GM19351 (cell line): Measurements from ENCODE around the gene KCTD5.
"Not testable (repeated sequence)": the region's sequence is repeated elsewhere in the genome, so short reads cannot be mapped to it uniquely, and the experiment has no call there.

Experiments
- ATAC-seq: cut with Tn5 transposase; IDR thresholded peaks from one replicate; pipeline ENCODE4 v1.9.1; 2021; ENCODE audit warnings: mild to moderate bottlenecking, moderate library complexity; ENCODE audit not compliant: unreplicated experiment

KCTD5 gene

DNA sequence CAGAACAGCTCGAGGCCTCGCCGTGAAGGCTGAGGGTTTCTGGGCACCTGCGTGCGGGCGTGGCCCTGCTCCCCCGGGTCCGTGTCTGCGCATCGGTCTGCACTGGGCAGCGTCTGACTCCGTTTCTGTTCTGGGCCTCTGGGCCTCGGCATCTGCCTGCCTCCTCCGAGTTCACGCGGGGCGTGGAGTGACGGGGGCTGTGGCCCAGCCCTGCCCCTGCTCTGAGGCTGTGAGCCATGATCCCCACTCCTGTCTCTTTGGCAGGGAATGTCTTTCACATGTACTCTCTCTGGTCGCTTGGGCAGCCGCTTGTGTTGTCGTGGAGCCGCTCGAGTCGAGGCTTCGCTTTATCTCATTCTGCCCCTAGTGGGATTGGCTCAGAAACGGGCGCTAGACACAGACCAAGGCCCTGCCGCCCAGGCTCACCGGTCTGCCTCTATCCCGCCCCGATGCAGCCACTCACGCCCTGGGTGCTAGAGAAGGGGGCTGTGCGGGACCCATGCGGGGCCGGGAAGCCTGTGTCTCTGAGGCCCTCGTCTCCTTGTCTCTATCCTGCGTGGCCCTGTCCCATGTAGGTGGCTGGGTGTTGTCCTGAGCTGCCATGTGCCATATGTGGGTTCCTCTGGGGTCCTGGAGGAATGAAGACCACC, 14.4 kb downstream of the KCTD5 start:
- not testable (repeated sequence) for ATAC-seq

DNA sequence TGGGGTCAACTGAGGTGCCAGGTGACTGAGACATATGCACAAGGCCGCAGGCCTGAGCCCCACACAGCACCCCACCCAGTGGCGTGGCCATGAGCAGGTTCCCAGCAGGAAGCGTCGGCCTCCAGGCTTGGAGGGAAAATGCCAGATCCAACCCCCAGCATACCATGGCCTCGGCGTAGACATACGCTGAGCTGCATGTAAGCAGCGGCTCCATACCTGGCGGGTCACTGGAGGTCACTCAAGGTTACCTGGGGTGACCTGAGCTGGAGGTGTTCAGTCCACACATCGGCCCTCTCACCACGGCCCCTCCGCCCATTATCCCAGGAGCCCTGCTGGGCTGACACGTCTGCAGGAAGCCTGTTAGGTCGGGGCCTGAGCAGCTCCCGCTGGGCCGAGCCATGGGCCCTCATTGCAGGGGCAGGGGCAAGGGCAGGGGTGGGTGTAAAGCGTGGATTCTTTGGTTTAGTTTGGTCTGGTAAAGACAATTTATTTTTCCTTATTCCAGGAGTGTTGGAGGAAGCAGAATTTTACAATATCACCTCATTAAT, 15.2 kb downstream of the KCTD5 start:
- no peak for ATAC-seq

DNA sequence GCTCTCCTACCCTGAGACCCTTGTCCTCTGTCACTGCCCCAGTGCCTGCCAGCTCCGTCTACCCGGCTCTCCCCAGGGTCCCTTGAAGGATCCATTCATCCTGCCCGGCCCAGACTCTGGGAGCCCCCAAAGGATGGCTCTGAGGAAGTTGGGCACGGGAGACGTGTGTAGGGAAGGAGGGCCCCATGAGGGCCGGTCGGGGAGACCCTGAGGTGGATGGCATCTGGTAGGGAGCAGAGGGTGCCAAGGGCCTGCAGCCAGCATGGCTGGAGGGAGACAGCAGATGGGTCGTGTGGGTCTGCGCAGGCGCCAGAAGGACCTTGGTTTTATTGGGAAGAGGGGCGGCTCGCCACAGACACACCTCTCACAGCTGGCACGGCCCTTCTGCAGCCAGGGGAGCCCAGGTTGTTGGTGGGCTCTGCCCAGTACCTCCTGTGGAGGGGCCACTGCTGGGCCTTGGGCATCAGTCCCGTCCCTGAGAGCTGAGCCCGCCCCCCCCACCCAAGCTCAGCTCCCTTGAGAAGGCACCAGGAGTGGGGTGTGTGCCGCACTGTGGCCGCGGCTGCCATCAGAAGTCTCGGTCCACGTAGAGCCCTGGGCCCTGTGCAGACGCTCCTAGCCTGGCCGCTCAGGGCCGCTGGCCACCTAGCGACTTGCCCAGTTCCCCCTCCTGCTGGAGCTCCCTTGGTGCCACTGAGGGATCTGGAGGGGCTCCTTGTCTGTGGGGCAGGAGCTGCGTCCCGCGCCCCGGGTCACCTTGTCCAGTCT, 16.0 kb downstream of the KCTD5 start:
- no peak for ATAC-seq

DNA sequence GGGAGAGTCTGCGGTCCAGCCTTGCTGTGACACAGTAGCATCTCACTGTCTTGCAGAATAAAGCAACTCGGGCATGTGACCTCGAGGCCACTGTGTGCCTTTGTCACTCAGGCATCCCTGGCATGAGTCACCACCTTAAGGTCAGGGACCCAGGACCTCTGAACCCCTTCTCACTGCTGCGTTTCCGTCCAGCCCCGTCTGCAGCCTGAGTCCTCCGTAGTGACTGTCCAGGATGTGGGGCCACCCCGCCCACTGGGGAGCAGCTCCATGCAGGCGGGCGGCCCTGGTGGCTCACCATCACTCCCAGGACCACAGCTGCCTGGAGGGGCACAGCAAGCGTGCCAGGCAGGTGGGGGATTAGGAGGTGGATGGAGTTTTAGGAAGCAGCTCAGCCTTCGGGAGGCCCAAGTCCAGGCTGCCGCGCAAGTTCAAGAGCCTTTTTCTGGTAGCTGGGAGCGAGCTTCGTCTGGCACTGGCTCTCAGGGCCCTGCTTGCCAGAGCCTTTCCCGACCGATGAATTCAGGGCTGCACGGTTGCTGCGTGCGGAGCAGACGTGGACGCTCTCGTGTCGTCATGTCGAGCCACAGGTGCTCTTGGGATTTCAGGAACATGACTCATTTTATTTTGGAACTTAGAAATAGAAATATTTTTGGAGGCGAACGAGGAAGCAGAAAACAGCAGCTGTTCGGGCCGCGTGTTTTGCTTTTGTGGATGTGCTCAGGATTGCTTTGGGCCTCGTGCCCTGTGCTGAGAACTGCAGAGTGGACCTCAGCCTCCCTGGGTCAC, 16.8 kb downstream of the KCTD5 start:
- no peak for ATAC-seq

DNA sequence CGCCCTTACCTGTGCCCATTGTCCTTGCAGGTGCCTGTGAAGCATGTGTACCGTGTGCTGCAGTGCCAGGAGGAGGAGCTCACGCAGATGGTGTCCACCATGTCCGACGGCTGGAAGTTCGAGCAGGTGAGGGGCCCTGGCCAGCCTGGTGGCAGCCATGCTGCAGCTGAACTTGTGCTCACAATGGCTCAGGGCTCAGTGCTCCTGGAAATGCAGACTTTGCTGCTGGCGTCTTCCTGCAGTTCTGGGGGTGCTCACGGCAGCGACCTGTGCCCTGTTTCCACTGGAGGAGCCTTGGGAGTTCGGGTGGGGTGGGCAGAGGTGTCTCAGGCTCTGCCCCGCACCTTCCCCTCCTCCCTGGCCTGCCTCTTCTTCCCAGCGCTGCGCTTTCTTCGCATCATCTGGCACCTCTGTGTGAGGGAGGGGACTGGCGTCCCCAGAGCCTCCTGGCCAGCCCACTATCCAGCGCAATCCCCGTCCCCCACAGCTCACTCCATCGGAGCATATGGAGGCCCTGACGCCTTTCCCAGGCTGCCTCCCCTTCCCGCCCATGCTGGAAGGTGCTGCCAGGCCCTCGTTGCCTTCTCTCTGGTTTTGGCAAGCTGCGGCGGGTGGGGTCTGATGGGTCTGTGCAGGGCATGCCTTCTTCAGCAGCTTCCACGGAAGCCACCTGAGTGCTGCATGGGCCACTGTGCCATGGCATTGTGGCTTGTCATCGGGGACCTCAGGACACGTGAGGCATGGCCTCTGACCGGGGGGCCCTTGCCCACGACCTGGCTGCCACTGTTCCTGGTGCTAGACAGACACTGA, 17.7 kb downstream of the KCTD5 start:
- no peak for ATAC-seq

DNA sequence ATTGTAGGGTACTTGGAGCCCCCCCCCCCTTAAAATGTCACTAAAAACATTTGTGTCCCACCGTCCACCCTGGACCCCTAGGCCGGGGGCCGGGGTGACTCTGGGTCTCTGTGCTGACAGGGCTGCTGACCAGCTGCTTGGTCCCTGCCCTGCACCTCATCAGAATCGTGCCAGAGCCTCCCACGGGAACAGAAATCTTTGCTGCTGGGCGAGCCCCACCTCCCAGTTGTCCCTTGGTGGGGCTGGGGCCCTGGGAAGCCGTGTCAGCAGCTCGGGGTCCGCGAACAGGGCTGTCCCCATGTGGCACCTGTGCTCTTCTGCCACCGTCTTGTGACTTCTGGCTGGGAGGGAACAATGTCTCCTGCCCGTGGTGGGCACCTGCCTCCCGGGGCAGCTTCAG, 18.5 kb downstream of the KCTD5 start:
- ATAC-seq = no peak

DNA sequence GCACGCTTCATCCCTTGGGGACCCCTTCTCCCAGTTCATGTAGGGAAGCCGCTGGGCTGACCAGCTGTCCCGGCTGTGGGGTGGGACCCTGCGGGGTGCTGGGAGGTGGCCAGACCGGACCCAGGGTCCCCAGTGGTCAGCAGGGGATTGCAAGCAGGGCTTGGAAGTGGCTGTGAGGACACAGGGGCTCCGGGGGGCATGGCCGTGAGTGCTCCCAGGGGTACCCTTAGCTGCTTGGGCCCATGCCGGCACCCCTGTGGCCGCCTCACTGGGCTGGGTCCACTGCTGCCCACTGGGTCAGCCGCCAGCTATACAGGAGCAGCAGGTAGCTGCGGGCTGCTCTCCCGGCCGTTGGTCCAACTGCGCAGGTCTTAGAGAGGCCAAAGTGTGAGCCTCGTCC, 18.9 kb downstream of the KCTD5 start:
- no peak for ATAC-seq

DNA sequence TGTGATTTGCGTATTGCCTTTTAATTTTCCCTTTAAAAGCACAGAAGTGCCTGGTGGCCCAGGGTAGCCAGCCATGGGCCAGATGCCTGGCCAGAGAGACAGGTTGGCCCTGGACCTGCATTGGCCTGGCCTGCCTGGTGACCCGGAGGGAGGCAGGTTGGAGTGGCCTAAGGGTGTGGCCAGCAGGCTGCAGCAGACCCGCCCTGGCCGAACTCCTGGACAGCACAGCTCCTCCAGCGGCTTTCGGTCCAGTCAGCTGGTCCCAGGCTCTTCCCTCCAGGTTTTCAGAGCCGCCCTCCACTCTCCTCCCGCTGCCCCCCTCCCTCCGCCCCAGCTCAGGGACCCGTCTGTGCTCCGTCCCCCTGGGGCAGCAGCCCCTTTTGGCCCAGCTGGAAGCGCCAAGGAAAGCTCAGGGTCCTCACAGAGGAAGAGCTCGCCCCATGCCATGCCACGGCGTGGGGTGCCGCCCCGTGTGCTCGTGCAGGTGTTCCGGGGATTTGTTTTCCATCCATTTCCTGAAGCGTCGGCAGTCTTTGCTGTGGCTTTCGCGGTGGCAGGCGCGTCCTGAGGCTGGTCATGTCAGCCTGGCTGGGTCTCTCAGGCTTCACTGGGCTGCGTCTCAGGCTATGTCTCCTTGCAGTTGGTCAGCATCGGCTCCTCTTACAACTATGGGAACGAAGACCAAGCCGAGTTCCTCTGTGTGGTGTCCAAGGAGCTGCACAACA, 19.6 kb downstream of the KCTD5 start:
- ATAC-seq = no peak

DNA sequence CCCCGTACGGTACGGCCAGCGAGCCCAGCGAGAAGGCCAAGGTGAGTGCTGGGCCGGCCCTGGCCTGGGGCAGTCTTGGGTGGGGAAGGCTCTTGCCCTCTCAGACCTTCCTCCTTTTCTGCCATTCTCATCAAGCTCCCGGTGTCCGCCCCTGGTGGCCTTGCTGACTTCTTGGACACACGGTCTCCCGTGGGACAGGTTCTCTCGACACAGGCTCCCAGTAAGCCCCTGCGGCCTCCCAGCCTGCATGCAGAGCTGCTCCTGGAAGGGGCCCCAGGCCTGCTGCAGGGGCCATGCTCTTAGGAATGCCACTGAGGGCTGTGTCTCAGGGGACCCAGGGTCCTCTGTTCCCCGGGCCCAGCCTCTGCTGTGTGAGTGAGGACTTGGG, 20.1 kb downstream of the KCTD5 start:
- ATAC-seq = no peak

DNA sequence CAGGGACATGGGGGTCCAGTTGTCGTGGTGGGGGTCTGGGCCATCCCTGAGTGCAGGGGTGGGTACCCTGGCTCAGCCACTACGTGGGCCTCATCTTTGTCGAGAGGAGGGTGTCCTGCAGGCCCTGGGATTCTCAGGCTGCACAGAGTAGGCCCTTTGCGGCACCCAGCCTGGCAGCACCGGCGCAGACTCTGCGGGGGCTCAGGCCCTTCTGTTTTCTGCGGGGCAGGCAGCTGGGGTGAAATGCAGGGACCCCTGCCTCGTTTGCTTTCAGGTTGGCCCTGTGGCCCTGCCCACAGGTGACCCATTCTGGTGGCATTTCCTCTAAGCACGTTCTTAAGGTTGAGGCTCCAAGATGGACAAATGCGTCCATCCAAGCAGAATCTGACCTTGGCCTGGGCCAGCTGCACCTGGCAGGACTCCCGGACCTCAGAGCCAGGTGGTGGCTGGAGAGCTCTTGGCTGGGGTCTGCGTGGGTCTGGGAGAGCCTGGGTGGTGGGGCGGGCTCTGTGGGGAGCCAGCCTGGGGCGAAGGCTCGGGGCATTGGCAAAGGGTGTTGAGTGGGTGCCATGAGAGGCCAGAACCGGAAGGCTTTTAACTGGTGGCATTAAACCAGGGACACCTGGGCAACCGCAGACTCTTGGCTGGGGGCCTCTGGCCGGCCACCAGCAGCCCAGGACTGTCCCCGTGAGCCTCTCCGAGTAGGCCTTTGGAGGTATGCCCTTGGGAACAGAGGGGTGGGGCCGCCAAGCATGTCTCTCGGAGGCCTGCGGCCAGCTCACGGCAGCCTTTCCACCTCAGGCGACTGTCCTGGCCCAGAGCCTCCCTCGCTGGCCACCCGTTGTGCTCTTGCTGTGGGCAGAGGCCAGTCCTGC, 20.8 kb downstream of the KCTD5 start:
- ATAC-seq = no peak

DNA sequence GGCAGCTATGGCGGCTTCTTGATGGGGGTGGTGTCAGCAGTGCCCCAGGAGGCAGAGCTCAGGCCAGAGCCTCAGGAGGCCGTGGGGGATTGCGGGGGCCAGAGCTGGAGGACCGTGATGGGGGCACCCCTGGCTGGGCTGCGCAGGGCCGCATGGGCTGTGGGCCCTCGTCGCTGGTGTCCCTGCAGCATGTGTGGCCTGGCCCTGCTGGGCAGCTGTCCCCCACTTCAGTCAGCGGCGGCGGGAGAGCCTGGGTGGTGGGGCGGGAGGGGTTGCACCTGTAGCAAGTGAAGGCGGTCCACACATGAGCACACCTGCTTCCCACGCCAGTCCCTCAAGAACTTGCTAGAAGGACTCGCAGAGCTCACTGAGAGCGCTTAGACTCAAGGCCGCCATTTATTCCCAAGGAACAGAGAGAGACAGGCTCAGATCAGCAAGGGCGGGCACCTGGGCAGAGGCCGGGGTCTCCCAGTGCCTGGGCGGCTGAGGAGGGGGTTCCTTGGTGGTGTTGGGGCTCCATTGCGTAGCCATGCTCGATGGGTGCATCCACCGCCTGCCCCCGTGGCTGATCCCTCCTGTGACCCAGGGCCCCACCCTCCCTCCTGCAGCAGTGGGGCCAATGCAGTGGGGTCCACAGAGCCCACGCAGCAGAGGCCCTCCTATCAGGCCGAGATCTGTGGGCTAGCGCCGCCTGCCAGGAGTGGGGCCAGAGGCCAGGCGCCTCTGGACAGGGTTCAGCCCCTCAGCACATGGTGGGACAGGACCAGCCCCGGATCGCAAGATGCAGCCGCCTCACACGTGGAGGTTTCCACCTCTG, 22.1 kb downstream of the KCTD5 start:
- ATAC-seq = no peak

DNA sequence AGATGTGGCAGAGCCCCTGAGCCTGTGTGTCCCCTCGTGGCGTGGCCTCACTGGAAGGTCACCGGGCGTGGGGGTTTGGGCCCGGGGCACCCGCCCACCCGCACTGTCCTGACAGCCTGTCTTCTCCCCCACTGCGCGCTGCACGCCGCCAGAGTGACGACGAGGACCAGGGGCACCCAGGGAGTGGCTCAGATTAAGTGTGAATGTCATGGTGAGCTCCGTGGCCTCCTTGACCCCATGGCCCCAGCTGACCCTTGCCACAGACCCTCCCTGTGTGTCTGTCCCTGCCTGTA, 22.6 kb downstream of the KCTD5 start:
- no peak for ATAC-seq

DNA sequence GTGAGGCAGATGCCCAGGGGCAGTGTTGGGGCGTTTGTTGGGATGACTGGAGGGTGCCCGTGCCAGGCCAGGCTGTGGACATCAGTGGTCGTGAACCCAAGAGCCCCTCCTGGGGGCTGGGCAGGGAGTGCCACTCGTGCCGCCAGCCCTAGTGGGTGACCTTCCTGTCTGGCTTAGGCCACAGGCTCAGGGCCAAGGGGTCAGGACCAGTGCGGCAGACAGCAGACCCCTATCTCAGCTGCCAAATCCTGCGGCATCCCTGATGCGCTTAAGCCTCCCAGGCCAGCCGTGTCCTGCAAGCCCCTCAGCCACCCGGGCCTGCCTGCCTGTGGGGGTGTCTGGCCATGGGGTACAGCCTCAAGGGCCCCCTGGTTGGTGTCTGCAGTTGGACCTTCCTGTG, 23.0 kb downstream of the KCTD5 start:
- no peak for ATAC-seq

DNA sequence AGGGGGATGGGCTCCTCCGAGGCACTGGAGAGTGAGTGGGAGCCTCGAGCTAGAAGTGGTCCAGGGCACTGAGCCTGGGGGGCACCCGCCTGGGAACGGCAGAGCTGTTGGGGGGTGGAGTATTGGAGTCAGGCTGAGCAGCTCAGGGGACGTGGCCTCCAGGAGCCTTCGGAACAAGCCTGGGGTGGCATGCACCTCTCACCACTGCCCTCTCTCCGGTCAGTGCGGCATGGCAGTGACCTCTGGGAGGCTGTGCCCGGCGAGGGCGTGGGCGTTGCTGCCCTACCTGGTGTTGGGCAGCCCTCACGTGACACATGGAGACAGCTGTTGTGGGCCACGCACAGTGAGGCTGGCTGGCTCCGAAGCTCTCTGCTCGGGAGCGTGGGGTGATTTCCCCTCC, 23.8 kb downstream of the KCTD5 start:
- no peak for ATAC-seq

DNA sequence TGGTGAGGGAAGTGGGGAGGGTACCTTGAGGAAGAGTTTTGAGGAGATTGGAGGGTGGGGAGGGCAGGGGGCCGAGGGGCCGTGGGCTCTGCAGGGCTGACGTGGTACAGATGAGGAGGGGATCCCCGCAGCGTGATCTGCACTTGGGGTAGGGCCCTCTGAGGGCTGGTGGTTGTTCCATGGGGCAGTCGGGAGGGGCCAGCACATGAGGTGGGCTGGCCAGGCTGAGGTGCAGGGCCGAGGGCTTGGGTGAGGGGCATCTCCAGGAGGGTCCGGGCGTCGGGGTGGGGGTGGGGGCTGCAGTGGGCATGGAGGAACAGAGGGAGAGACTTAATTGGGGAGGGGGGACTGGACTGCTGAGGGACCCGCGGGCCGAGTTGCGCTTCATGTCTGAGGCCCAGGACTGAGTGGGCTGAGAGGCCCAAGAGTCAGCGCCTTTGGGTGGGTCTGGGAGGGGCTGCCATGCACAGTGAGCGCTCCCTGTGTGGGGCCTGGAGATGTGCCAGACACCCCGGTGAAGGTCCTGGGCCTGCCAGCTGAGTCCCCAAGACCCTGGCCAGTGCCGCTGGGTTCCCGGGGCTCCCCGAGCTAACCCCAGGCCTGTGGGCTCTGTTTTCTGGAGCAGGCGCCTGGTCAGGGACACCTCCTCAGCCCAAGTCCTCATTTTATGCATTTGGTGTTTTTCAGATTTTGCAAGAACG, 24.4 kb downstream of the KCTD5 start:
- no peak for ATAC-seq

DNA sequence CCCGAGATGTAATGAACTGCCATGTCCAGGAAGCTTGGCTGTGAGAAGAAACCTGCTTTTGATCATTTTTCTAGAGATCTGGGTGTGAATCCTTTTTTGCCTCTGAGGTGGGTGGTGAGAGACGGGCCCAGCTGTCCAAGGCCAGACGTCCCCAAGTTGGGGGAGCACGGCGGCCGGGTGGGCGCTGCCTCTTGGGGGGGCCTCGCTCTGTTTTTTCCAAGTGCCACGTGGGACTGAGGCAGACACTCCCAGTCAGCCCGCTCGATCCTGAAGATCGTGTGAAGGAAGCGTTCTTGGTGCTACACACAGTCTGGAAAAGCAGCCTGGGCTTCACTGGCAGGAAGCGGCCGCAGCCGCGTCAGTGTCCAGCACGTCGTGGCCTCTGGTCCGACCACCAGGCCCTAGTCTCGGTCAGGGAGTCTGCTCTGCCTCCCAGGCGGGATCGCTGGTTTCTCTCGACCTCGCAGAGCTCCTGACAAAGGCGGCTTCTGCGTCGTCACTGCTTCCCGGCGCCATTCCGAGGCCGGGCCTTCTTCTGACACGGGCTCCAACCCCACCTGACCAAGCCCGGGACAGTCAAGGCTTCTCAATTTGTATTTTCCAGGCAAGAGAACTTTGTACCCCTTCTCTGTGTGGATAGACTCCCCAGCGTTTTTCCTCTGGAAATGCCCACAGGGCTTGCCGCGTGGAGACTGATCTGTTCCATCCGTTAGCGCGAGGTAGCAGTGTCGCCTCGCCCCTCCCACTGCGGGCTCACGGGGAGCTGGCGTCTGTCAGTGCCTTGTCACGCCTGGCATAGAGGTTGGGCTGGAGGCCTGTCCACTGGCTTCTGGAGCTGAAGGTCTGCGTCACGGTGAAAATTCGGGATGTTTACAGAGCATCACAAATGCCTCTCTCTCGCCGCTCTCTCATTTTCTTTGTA, 25.3 kb downstream of the KCTD5 start:
- ATAC-seq = no peak

DNA sequence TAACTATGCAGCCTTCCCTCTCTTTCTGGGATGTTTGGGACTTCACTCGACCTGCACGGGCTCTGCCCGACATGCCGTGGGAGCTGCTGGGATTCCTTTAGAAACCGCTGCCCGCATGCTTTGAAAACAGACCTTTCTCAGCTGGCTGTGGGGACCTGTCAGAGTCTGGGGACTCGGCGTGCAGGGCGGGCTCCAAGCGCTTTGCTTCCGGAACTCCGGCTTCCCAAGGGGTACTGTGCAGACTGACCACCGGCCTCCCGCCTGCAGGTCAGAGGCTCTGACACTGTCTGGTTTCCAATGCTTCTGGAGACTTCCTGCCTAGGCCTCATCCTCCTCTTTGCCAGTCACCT, 25.9 kb downstream of the KCTD5 start:
- ATAC-seq = no peak
